HCT116 (cell line): ENCODE results near the gene KIFC3. TPM values are rescaled to one million over a fixed set of nuclear protein-coding genes. Genes with fewer than 3 reads are reported as not detected.

Experiments used
- ATAC-seq: fragments of 200-7000 bp; cut with Tn5 transposase; 2 replicates; pipeline ENCODE4 v1.9.1; 2020; ENCODE audit warnings: mild to moderate bottlenecking, moderate library complexity
- BruUV-seq: library from RNA; stranded (reverse); fragments of 400-500 nt; replicated peaks from 2 replicates; lab custom pipeline; 2021; lab: Mats Ljungman, UMichigan
- CTCF ChIA-PET: fragments of 300-600 bp; sonication (Branson Sonifier 250); formaldehyde crosslinking; loops from one replicate; lab custom pipeline; 2021; ENCODE audit warnings: antibody characterized with exemption; lab: Charles Lee
- POLR2A ChIA-PET: fragments of 300-600, 350-600 bp; sonication (Branson Sonifier 250); formaldehyde crosslinking; loops from one replicate; lab custom pipeline; 2021; ENCODE audit warnings: antibody characterized with exemption; lab: Charles Lee
- RAD21 ChIA-PET, 2 experiments: fragments of 300-600 bp; sonication (Branson Sonifier 250); formaldehyde crosslinking; loops; one replicate each; lab custom pipeline; 2023; ENCODE audit warnings: low total read pairs in 2 of 2; ENCODE audit not compliant: uncharacterized antibody in 2 of 2, unreplicated experiment in 2 of 2, low non-redundant PET in 1 of 2; lab: Charles Lee
- DNase-seq: peaks from one replicate; pipeline ENCODE4 v3.0.0-alpha.2; 2010; ENCODE audit warnings: low read depth, low spot score
- H2AFZ ChIP-seq: fragments of 200-600 bp; shearing (Covaris generic), sonication (generic); 2 replicates; pipeline ENCODE4 v1.6.1; 2017; ENCODE audit warnings: low read depth, mixed run types, mixed read lengths, antibody characterized with exemption, low read length; ENCODE audit not compliant: poor library complexity, severe bottlenecking
- H3K27ac ChIP-seq: 2 replicates; pipeline ENCODE4 v1.5.1; 2012; ENCODE audit warnings: low read depth, low read length
- H3K27me3 ChIP-seq: fragments of 200-600 bp; sonication (generic); 2 replicates; pipeline ENCODE4 v1.6.1; 2016; ENCODE audit warnings: mixed run types, low read length, mixed read lengths; ENCODE audit not compliant: insufficient read depth
- H3K36me3 ChIP-seq, 2 experiments: fragments of 200-500 bp in 1 of 2; fragments of 200-600 bp in 1 of 2; sonication (Bioruptor generic) in 1 of 2; sonication (generic) in 1 of 2; 2 replicates each; pipeline versions ENCODE4 v1.5.1 to v1.6.1; 2014 to 2016; ENCODE audit warnings: low read length in 2 of 2, inconsistent platforms in 1 of 2, mixed read lengths in 1 of 2, mixed run types in 1 of 2; ENCODE audit not compliant: insufficient read depth in 2 of 2, control insufficient read depth in 1 of 2
- H3K4me1 ChIP-seq, 2 experiments: fragments of 200-600 bp in 1 of 2; sonication (generic) in 1 of 2; 2 replicates each; pipeline versions ENCODE4 v1.5.1 to v1.6.1; 2012 to 2017; ENCODE audit warnings: low read length in 2 of 2, inconsistent platforms in 1 of 2, mild to moderate bottlenecking in 1 of 2, mixed read lengths in 1 of 2, mixed run types in 1 of 2, moderate library complexity in 1 of 2; ENCODE audit not compliant: insufficient read depth in 2 of 2, control insufficient read depth in 1 of 2
- H3K4me2 ChIP-seq: fragments of 200-600 bp; sonication (generic); 2 replicates; pipeline ENCODE4 v1.6.1; 2017; ENCODE audit warnings: mixed run types, low read length, mixed read lengths
- H3K4me3 ChIP-seq, 2 experiments: fragments of 200-600 bp in 1 of 2; sonication (generic) in 1 of 2; replicated peaks in 1 of 2; 2 replicates each; pipeline ENCODE4 v1.5.1; 2011 to 2016; ENCODE audit warnings: low read length in 2 of 2, control low read depth in 1 of 2, low read depth in 1 of 2, mild to moderate bottlenecking in 1 of 2, mixed read lengths in 1 of 2, mixed run types in 1 of 2
- H3K79me2 ChIP-seq: fragments of 200-600 bp; sonication (generic); 2 replicates; pipeline ENCODE4 v1.6.1; 2017; ENCODE audit warnings: mild to moderate bottlenecking, mixed run types, low read length, moderate library complexity, mixed read lengths; ENCODE audit not compliant: insufficient read depth
- H3K9ac ChIP-seq: fragments of 200-600 bp; sonication (generic); 2 replicates; pipeline ENCODE4 v1.6.1; 2016; ENCODE audit warnings: low read length, mixed read lengths
- H3K9me2 ChIP-seq: fragments of 200-600 bp; sonication (generic), shearing (Covaris generic); 2 replicates; pipeline ENCODE4 v1.6.1; 2017; ENCODE audit warnings: mixed run types, mild to moderate bottlenecking, moderate library complexity; ENCODE audit not compliant: insufficient read depth
- H3K9me3 ChIP-seq, 2 experiments: fragments of 200-500 bp in 1 of 2; fragments of 200-600 bp in 1 of 2; sonication (Bioruptor generic) in 1 of 2; sonication (generic) in 1 of 2; 2 replicates each; pipeline ENCODE4 v1.6.1; 2014 to 2017; ENCODE audit warnings: low read length in 2 of 2, mixed read lengths in 2 of 2, inconsistent platforms in 1 of 2, low read depth in 1 of 2, mild to moderate bottlenecking in 1 of 2, mixed run types in 1 of 2, moderate library complexity in 1 of 2; ENCODE audit not compliant: control insufficient read depth in 1 of 2, insufficient read depth in 1 of 2
- H4K20me1 ChIP-seq: fragments of 200-600 bp; sonication (generic), shearing (Covaris generic); 2 replicates; pipeline ENCODE4 v1.6.1; 2017; ENCODE audit warnings: mixed run types, mild to moderate bottlenecking, moderate library complexity; ENCODE audit not compliant: insufficient read depth
- CBX3 ChIP-seq: IDR thresholded peaks from 2 replicates; pipeline ENCODE4 v1.6.1; 2012; ENCODE audit warnings: low read depth
- EGR1 ChIP-seq: IDR thresholded peaks from 2 replicates; pipeline ENCODE4 v1.6.1; 2012; ENCODE audit warnings: low read depth
- ELF1 ChIP-seq: IDR thresholded peaks from 2 replicates; pipeline ENCODE4 v1.6.1; 2012; ENCODE audit warnings: low read depth, borderline replicate concordance
- EZH2 ChIP-seq: fragments of 200-600 bp; sonication (generic); IDR thresholded peaks from 2 replicates; pipeline ENCODE4 v1.6.1; 2017; ENCODE audit warnings: antibody characterized with exemption, mixed run types
- FOSL1 ChIP-seq: IDR thresholded peaks from 2 replicates; pipeline ENCODE4 v1.6.1; 2012; ENCODE audit warnings: low read depth
- POLR2AphosphoS5 ChIP-seq: IDR thresholded peaks from 2 replicates; pipeline ENCODE4 v1.6.1; 2011; ENCODE audit warnings: mild to moderate bottlenecking, low read depth, low read length, moderate library complexity
- RAD21 ChIP-seq: IDR thresholded peaks from 2 replicates; pipeline ENCODE4 v1.6.1; 2012; ENCODE audit warnings: low read depth, mild to moderate bottlenecking
- SIN3A ChIP-seq: IDR thresholded peaks from 2 replicates; pipeline ENCODE4 v1.6.1; 2012; ENCODE audit warnings: low read depth
- SP1 ChIP-seq: IDR thresholded peaks from 2 replicates; pipeline ENCODE4 v1.6.1; 2012; ENCODE audit warnings: low read depth
- SRF ChIP-seq: IDR thresholded peaks from 2 replicates; pipeline ENCODE4 v1.6.1; 2012; ENCODE audit warnings: low read depth
- TCF7L2 ChIP-seq: IDR thresholded peaks from 2 replicates; pipeline ENCODE4 v1.7.0; 2011; ENCODE audit warnings: borderline replicate concordance, inconsistent platforms; ENCODE audit not compliant: insufficient read depth, insufficient read length; ENCODE audit errors: extremely low read depth
- ZNF274 ChIP-seq: fragments of 200-500 bp; sonication (Bioruptor generic); IDR thresholded peaks from 2 replicates; pipeline ENCODE4 v1.6.1; 2014; ENCODE audit warnings: mild to moderate bottlenecking, low read depth, low read length, inconsistent platforms
- intact Hi-C: fragments of 100-400 bp; cut with micrococcal nuclease; formaldehyde crosslinking; loops from 2 replicates; pipeline ENCODE4 v1.10.0; 2022
- total RNA-seq: library from RNA; stranded (reverse); gene quantifications from one replicate; pipeline ENCODE4 v1.2.1, GENCODE V29; 2021; ENCODE audit not compliant: unreplicated experiment
- TF ChIP-seq, protein P1 (sequence below): IDR thresholded peaks from 2 replicates; pipeline ENCODE4 v1.6.1; 2012; ENCODE audit warnings: low read depth
- TF ChIP-seq, protein P2 (sequence below): IDR thresholded peaks from 2 replicates; pipeline ENCODE4 v1.6.1; 2012

Gene KIFC3
- total RNA-seq, 1 experiment from 2014 or later: 31.9 TPM

DNA sequence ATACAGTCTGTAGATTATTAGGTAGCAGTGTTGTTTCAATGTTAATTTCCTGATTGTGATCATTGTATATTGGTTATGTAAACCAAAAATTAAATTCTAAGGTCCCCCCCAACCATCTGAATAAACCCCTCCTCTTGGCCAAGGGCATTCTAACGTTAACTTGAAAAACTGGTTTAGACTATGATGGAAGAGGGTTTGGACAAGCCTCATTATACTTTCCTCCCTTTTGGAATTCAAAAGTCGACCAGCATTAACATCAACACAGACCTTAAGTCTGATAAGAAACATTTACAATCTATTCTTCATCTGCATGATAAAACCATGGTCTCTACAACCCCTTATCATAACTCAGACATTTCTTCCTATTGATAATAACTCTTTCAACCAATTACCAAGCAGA, 20.6 kb upstream of the KIFC3 start:
- Histone ChIP-seq H3K36me3 (no peaks in the 10 kb centered on the region), H3K9me3 (no peaks in the 10 kb centered on the region), H4K20me1 (no peaks in the 10 kb centered on the region), H3K9ac (no peak overlapping the region), H3K79me2 (no peaks in the 10 kb centered on the region), H3K27ac (no peak overlapping the region), H3K27me3 (no peaks in the 10 kb centered on the region), H3K4me2 (no peak overlapping the region), H2AFZ (no peak overlapping the region), H3K9me2 (no peaks in the 10 kb centered on the region), H3K4me3 (no peak overlapping the region), H3K4me1 (peaks cover 16 to 30% of the 10 kb centered on the region in 2 experiments; a peak in 3 of 4 replicates)
- no peak for DNase-seq
- ATAC-seq: no peak
- POLR2A ChIA-PET: no interaction called here
- intact Hi-C loops: no loop called here
- RAD21 ChIA-PET: no interaction called here
- BruUV-seq: no TSS peak
- CTCF ChIA-PET: no interaction called here
- TF ChIP-seq SRF (no peak), CBX3 (no peak), ZNF274 (no peak), SIN3A (no peak), EGR1 (no peak), TCF7L2 (no peak), FOSL1 (no peak), RAD21 (no peak), POLR2AphosphoS5 (no peak), SP1 (no peak), ELF1 (no peak), EZH2 (no peak)
- TF ChIP-seq, protein P1, sequence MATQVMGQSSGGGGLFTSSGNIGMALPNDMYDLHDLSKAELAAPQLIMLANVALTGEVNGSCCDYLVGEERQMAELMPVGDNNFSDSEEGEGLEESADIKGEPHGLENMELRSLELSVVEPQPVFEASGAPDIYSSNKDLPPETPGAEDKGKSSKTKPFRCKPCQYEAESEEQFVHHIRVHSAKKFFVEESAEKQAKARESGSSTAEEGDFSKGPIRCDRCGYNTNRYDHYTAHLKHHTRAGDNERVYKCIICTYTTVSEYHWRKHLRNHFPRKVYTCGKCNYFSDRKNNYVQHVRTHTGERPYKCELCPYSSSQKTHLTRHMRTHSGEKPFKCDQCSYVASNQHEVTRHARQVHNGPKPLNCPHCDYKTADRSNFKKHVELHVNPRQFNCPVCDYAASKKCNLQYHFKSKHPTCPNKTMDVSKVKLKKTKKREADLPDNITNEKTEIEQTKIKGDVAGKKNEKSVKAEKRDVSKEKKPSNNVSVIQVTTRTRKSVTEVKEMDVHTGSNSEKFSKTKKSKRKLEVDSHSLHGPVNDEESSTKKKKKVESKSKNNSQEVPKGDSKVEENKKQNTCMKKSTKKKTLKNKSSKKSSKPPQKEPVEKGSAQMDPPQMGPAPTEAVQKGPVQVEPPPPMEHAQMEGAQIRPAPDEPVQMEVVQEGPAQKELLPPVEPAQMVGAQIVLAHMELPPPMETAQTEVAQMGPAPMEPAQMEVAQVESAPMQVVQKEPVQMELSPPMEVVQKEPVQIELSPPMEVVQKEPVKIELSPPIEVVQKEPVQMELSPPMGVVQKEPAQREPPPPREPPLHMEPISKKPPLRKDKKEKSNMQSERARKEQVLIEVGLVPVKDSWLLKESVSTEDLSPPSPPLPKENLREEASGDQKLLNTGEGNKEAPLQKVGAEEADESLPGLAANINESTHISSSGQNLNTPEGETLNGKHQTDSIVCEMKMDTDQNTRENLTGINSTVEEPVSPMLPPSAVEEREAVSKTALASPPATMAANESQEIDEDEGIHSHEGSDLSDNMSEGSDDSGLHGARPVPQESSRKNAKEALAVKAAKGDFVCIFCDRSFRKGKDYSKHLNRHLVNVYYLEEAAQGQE: no peak
- TF ChIP-seq, protein P2, sequence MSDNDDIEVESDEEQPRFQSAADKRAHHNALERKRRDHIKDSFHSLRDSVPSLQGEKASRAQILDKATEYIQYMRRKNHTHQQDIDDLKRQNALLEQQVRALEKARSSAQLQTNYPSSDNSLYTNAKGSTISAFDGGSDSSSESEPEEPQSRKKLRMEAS: no peak
